Epithelial cell of prostate (primary cell): ENCODE data around the gene U2AF1L4.

Experiments
- DNase-seq: peaks from one replicate; pipeline ENCODE4 v3.0.0-alpha.2; 2011; ENCODE audit warnings: low read depth, low spot score
- H3K27ac ChIP-seq: fragments of 450-650 bp; 2 replicates; pipeline ENCODE4 v1.5.1; 2017; ENCODE audit warnings: mild to moderate bottlenecking

The U2AF1L4 gene

DNA sequence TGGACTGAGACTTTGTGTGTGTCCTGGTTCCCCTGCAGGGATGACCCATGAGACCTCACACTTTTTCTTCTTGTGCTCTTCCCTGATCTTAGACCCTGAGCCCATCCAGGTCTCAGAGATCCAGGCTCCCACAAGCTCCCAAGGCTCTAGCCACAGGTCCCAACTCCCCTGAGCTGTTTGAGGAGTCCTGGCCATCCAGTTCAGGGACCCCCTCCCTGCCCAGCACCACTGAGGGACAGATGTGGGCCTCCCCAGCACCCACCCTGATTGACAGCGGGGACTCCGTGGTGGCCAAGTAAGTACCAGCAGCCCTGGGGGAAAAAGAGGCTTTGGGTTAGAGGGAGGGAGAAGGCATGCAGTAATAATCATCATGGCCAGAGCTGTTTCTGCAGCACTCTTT is 14.5 kb upstream of the U2AF1L4 start:
- no peak overlapping the region for H3K27ac ChIP-seq
- no peak for DNase-seq

DNA sequence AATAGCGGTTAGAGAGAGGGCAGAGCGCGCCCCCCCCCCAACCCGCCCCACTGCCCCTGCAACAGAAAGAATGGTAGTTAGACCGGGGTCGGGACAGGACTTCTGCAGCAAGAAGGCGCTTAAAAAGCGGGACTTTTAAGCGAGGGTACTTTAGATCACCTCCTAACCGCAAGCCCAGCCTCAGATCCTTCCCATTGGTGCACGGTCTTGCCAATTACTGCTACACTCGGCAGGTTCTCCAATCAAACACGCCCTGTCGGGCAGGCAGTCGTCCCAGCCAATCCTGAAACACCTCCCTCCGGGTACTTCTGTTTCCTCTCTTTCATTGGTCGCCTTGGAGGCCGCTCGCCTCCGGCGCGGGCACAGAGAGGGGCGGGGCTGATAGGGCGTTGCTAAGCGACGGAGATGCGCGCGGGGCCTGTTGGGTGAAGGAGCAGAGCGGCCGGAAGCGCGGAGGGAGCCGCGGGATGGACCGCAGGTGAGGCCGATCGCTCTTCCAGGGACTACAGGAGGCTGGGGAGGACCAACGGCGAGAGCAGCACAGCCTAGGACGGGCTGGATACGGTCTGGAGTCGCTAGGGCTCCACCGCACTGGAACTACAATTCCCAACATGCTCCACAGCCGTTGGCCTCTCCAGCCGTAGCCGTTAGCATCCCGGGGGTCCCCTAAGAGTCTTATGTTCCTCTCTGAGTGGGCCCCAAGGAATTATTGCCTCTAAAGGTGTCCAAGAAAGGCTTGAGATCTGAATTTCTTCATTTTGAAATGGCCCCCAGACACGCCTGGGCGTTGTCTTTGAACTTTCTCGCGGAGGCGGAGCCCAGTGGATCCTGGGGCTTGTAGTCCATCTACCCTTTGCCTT is 12.8 kb upstream of the U2AF1L4 start, which contains the start of gene PROSER3:
Gene PROSER3 (plus strand): TSS at position 428 of the 860 bp plus-strand sequence. CDS start 40 bp downstream, at position 468.
- H3K27ac ChIP-seq, result peak within 1 kb of the TSS; percentile 84
- DNase-seq, result peak; percentile 98

DNA sequence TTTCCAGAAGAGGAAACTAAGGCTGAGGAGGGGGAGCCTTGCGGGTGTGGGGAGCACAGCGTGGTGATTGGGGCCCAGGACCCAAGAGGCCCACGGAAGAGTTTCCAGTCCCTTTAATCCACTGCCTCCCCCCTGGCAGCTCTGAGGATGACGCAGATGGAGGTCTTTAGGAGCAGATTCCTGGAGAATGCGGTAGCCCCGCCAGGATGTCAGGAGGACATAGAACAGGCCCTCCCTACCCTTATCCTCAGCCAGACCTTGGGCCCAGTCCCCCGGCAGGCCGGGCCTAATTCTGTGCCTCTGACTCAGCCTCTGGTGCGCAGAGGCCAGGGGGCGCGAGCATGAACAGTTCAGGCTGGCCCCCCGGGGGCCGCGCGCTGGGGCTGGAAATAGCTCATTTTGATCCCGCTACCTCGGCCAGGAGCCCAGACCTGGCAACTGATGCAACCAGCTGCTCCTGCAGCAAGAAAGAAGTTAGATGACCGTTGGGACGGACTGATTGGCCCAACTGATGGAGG is 12.1 kb upstream of the U2AF1L4 start:
- DNase-seq, result no peak
- peak overlapping the region; percentile 84 for H3K27ac ChIP-seq

DNA sequence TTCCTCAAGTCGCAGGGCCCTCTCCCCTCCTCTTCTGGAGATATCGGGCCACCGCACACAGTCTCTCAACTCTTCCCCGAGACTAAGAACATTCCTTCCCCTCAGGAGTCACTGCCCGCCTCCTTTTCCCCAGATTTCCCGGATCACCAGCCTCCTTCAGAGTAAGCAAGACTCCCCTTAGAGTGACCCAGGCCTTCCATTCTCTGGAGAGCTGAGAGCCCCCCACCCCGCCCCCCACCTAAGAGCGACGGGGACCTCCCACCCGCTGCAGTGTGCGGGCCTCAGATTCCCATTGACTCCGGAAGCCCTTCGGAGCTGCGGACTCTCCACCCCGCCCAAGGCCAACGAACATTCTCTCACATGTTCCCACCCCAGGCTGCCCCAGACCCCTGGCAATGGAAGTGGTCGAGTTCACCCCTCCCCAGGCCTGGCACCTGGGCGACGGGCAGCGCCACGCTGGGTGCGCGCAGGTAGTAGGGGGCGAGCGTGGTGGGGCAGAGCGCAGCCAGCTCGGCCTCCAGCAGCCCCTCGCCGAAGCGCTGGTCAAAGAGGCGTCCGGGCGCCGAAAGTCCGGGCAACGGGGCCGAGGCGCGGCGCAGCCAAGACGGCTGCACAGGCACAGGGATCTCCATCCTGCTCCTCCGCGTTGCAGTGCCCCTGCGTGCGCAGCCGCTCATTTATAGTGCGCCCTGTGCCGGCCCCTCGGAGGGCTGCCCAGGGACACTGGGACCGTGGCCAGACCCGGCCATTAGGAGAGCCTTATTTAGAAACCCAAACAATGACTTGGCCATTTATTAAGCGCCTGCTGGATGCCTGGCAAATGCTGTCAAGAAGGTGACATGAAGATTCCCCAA is 11.4 kb upstream of the U2AF1L4 start, which contains the start of gene HSPB6:
Gene HSPB6 (minus strand): TSS at position 653 of the 854 bp plus-strand sequence. CDS start 21 bp downstream, at position 632.
- H3K27ac ChIP-seq, result peak within 1 kb of the TSS; percentile 84
- DNase-seq, result no peak

DNA sequence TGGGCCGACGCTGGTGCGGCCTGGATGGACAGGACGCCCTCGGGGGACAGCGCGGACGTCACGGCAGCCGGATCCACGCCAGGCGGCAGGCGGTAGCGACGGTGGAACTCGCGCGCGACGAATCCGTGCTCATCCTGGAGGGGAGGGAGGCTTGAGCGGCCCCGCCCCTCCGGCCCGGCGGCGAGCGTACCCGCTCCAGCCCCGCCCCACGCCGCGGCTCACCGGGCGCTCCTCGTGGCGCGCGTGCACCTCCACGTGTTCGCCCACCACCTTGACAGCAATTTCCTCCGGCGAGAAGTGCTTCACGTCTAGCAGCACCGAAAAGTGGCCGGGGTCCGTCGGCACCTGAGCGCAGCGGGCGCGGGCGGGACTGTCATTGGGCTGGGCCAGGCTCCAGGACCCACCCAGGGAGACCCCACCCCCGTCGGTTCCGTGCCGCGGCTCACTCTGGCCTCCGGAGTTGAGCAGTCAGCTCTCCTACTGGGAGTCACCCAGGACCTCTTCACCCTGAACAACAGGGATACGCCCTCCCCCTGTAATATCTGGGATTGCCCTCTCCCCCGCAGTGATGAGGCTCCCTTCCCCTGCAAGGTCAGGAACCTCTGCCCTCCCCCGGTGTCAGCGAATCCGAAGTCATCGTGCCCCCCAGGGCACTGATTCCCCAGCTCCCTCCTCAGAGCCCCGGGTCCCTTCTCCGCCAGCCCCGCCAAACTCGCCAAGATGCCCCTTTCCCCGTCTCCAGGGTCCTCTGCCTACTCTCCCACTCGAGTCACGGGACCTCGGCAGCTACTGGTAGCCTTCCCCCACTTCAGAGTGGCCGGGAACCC is 10.5 kb upstream of the U2AF1L4 start:
- DNase-seq, result no peak
- H3K27ac ChIP-seq, result no peak overlapping the region

DNA sequence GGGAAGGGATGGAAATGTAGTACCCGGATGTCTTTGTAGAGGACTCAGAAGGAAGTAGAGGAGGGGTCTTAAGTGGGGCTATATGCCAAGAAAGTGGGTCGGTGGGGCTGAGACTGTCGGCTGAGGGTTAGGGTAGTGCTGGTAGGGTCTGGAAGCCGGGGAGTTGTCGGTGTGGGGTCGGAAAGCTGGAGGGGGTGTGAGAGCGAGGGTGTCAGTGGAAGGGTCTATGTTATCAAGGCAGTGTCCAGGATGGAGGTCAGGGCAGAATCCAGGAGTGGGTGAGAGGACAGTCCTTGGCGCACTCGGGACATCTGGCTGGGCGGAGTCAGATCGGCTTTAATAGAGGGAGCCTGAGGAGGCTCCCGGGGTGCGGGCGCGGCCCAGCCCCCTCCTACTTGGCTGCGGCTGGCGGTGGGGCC is 9.9 kb upstream of the U2AF1L4 start:
- DNase-seq, result no peak
- no peak overlapping the region for H3K27ac ChIP-seq

DNA sequence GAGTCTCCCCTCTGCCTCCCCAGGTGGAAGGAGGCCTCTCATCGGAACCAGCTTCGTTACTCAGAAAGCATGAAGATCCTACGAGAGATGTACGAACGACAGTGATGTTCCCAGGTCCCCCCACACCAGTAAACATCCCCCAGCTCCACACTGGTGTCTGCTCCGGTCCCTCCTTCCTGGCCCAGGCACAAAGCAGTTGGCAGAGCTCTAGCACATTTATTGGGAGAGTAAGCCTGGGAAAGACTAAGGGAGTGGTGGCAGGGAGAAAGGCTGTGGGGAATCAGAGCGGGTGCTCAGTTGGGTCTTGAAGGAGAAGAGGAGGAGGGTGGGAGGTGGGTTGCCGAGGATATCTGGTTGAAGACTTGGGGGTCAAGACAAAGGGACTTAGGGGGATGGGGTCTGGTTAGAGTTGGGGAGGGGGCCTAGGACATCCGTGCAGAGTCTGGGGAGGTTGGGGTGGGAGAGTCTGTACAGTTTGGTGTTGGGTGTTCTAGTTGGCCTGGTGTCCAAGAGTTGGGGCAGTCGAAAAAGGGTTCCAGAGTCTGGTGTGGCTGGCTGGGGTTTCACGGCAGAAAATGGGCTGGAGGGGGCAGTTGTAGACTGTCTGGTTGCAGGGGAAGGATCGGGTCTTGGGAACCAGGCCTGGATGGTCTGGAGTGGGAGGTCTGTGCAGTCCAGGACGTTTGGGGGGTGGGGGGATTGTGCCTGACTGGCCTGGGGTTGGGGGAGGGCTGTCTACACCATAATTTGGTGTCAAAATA is 9.3 kb upstream of the U2AF1L4 start:
- no peak overlapping the region for H3K27ac ChIP-seq
- no peak for DNase-seq

DNA sequence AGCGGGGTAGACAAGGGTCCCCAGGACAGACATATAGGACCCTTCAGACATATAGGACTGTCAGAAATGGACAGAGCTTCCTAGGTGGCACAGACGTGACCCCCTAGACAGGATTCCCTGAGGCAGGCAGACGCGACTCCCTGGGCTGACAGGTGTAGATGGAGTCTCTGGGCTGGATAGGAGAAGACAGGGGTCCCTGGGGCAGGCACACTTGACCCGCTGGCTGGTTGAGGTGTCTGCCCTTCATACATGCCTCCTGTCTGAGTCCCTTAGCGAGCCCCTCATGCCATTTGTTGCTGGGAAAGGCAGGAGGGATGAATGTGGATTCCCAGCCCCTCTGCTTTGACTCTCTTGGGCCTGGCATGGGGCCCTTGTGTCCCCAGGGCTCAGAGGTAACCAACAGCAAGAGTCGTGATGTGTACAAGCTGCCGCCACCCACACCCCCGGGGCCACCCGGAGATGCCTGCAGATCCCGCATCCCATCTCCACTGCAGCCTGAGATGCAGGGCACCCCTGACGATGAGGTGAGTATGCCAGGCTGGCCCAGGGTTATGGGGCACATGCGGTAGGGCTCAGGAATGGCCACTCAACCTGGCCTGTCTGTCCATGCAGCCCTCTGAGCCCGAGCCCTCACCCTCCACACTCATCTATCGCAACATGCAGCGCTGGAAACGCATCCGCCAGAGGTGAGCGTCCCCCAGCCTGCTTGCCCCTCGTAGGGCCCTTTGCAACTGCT is 8.6 kb upstream of the U2AF1L4 start:
- DNase-seq, result no peak
- no peak overlapping the region for H3K27ac ChIP-seq

DNA sequence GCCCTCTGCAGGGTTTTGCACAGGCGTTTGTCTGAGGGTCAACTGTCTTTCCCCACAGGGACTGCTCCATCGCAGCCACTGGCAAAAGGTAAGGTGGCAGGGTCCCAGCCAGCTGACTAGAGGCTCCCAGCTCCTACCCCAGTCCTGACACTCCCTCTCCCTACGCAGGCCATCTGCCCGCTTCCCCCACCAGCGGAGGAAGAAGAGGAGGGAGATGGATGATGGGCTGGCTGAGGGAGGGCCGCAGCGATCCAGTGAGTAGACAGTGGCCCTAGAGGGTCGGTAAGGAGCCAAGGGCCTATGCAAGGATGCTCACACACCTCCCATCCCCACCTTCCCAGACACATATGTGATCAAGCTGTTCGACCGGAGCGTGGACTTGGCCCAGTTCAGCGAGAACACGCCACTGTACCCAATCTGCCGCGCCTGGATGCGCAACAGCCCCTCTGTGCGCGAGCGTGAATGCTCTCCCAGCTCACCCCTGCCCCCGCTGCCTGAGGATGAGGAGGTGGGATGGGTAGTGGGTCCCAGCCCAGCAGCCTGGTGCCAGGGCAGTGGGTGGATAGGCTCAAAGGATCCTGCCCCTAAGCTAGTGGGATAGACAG is 7.6 kb upstream of the U2AF1L4 start:
- H3K27ac ChIP-seq, result no peak overlapping the region
- DNase-seq, result no peak

DNA sequence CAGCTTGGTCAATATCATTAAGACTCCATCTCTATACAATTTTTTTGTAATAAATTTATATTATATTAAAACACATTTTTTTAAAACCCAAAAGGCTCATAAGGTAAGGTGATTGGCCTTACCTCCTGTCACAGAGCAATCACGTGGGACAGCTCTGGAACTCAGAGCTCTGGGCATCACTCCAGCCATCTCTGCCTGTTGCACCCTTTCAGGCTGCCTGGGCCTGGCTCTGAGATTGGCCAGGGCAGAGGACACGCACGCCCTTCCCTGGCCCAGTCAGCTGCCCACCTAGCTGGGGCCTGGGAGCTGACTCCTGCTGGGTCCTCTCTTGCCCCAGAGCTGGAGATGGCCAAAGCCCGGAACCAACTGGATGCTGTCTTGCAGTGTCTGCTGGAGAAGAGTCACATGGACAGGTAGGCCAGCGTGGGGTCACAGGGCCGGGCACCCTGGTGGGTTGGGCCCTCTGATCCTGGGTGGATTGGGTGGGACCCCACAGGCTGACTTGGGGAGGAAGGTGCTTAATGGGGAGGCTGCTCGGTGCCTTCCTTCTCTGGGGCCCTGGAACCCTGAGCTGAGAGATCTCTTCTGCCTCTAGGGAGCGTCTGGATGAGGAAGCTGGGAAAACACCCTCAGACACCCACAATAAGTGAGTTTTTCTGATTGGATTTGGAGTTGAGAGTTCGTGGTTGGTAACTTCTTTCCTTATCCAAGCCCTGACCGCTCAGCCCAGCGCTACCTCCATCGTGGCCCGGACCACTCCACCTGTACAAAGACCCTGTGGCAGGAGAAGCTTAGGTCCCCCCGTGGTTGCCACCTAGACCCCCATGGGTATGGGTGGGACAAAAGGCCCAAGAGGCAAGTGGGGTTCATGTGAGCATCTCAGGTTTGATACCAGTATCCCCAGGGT is 6.9 kb upstream of the U2AF1L4 start:
- no peak for DNase-seq
- no peak overlapping the region for H3K27ac ChIP-seq

DNA sequence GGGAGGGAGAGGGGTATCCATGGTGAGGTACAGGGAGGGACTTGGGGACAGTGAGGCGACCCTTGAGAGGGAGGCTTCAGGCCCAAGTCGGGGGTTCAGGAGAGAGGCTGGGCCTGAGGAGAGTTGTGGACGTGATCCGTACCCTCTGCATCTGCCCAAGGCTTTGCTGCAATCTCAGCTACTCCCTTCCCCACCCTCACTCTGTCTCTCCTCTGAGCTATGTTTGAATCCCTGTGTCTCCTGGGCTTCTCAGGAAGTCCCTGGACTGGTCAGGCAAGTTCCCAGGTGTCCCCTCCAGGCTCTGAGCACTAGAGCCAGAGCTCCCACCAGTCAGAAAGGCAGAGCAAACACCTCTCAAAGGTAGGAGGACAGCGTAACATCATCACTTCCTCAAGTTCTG is 4.9 kb upstream of the U2AF1L4 start:
- DNase-seq, result no peak
- H3K27ac ChIP-seq, result no peak overlapping the region

DNA sequence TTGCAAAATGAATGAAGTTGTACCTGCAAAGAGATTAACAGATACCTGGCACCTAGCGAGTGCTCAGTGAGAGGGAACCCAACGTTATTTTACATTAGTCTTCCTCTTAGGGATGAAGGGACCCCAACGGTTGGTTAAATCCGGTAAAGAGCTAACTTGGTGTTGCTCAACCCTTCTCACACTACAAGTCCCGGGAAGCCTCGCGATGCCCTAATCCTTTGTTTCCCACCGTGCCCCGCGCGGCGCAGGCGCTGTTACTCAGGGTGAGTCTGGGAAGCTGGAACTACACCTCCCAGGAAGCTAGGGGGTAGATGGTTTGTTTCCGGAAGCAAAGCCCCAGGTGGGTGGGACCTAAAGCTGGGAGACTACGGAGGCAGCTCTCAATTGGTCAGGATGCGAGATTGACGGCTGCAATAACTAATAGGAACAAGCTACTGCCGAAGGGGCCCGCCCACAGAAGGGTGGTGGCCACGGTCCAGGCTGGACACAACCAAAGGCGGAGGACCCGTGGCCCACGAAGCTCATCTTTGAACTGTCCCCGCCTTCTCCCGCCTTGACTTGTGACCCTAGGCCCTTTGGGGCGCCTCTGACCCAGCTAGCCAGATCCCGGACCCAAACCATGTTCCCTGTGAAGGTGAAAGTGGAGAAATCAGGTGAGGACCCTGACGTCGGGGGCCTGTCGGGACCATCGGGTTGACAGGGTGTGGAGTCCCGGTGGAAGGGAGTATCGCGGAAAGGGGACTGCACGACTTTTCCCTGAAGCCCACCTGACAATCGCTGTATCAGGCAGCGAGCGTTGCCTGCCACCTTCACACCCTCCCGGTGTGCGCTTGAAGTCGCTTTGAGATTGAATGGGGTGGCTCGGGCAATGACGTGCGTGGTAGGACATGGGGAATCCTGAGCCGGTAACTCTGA is 3.1 kb upstream of the U2AF1L4 start, which contains the start of gene LIN37:
Gene LIN37 (plus strand): TSS at position 471 of the 915 bp plus-strand sequence. CDS start 149 bp downstream, at position 620.
- peak within 1 kb of the TSS; percentile 26 for H3K27ac ChIP-seq
- peak; percentile 96 for DNase-seq

DNA sequence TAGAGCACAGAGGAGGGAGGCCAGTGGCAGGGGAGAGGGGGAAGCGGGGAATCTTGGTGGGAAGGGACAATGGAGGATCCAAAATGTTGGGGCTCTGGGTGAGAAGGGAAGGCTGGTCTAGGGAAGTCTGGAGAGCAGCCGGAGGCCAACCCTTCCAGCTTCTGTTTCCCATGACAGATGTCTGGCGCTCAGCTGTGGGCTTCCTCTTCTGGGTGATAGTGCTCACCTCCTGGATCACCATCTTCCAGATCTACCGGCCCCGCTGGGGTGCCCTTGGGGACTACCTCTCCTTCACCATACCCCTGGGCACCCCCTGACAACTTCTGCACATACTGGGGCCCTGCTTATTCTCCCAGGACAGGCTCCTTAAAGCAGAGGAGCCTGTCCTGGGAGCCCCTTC is 1.3 kb upstream of the U2AF1L4 start:
- DNase-seq, result no peak
- peak overlapping the region; percentile 99 for H3K27ac ChIP-seq

DNA sequence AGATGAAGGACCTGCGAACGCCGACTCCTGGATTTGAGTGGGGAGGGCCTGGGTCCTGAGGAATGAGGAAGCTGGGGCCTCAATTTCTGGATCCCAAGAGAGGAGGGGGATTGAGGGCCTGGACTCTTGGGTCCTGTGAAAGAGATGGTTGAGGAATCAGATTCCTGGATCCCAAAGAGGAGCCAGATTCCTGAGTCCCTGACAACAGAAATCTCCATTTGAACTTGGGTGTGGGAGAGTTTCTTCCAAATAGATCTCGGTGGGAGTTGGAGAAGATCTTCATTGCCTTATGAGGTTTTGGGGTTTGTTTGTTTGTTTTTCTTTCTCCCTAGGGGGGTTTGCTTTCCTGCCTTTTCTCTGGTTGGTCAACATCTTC is 857 bp upstream of the U2AF1L4 start:
- DNase-seq, result no peak
- peak overlapping the region; percentile 99 for H3K27ac ChIP-seq

DNA sequence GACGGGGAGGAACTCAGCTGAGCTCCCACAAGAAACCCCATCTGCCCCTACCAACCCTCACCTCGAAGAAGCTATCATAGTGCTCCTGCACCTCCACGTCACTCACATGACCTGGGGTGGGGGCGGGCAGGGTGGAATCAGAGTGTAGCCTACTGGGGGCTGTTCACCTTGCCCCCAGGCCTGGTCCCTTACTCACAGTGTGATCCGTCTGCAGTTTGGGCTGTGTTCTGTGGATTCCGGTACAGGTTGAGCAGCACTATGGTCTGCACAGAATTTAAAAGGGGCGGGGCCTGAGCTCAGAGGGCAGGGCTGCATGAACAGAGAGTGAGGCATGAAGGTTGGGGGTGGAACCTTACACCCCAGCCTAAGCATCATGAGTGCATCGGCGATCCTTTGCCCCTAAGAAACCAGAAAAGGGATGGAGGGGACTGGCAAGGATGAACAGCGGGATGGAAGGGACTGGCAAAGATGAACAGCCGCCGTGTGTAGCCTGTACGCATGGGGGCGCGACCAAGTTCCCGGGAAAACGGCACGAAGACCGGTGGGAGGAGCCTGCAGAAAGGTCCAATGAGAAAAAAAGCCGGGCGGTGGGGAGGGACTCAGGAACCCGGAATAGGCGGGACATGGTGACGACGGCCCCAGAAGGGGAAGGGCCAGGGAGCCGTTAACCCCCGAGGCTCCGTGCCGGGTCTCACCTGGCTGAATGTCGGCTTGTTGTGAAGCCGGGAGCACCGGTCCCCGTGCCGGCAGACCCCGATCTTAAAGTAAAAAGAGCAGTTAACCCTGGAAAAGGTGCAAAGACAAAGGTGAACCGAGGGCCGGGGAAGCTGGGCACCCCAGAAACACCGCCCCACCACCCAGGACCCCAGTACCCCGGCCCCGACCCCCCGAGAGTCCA is 539 bp downstream of the U2AF1L4 start:
- peak overlapping the region; percentile 99 for H3K27ac ChIP-seq
- DNase-seq, result peak; percentile 77
